HG02970 (cell line): ENCODE results near the gene COPS9.

ENCODE experiments used
- ATAC-seq: cut with Tn5 transposase; IDR thresholded peaks from one replicate; pipeline ENCODE4 v1.9.1; 2021; ENCODE audit warnings: mild to moderate bottlenecking, moderate library complexity, moderate number of reproducible peaks; ENCODE audit not compliant: unreplicated experiment, low FRiP score

Gene COPS9

GRCh38 chr2:240151477-240152031 is 15.4 kb upstream of the COPS9 start:
- no peak for ATAC-seq

DNA sequence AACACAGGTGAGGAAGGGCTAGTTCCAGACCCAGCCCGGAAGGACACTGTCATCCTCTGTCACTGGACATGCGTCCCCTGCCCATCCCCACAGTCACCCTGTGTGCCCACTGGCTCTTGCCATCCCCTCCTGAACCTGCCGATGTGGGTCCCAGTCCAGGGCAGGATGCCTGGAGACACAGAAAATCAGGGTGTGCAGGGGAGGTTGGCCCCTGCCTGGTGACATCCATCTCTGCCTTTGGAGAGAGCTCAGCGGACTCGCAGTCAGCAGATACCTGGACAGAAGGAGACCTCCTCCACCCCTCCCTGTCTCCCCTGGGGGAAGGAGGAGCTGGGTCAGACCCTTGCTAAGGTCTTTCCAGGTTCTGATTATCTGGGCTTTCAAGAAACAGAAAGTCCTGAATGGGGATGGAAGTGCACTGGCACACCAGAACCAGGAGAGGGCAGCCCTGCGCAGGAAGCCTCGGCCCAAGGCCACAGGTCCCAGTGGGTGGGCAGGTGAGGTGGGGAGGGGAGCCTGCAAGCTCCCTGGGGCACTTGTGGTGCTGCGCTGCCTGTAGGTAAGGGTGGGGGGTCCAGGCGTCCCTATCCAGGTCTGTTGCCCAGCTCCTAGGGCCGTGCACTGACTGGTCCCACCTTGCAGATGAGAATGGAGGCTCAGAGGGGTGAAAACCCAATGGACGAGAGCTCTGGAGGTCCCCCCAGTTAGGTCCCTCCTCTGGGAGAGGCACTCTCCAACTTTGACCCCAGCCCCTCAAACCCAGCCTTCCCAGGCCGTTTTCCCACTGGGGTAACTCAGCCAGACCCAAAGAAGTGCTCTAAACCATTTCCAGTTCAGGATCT is 14.1 kb upstream of the COPS9 start:
- ATAC-seq, result no peak

DNA sequence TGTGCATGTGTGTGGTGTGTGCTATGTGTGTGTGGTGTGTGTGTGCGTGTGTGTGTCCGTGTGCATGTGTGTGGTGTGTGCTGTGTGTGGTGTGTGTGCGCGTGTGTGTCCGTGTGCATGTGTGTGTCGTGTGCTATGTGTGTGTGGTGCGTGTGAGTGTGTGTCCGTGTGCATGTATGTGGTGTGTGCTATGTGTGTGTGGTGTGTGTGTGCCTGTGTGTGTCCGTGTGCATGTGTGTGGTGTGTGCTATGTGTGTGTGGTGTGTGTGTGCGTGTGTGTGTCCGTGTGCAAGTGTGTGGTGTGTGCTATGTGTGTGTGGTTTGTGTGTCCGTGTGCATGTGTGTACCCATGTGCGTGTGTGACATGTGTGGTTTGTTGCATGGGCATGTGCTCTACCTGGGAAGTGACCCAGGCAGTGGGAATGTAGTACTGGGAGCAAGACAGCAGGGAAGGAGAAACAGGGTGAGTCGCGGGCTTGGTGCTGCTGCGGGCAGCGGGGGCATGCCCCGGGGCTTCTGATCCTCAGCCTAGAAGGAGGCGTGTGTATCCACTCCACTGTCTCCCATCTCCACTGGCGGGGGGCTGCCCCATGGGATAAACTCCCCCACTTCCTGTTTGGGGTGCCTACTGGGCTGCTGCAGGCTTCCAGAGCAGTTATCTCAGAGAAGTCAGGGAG is 11.9 kb upstream of the COPS9 start:
- no peak for ATAC-seq

GRCh38 chr2:240147382-240147781 is 11.3 kb upstream of the COPS9 start:
- no peak for ATAC-seq

DNA sequence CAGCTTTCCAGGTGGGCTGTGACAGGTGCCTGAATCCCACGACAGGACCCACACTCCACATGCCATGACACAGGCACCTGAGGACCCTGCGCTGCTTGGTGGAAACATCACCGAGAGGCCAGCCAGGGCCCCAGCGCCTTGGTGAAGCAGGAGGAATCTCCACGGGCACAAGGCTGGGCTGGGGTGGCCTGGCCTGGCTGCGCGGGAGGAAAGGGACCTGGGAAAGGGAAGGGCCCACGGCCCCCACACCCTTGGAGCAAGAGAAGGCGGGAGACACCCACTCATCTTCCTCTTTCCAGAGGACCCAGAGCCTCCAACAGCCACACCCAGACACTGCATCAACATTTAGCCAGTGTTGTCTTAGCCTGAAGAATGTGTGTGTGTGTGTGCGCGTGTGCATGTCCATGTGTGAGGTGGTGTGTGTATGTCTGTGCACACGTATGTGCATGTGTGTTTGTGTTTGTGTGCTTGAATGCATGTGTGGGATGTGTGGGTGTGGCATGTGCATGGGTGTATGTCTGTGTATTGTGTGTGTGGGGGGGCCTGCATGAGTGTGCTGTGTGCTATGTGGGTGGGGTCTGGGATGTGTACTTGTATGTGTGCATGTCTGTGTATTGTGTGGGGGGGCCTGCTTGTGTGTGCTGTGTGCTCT is 10.6 kb upstream of the COPS9 start:
- no peak for ATAC-seq

DNA sequence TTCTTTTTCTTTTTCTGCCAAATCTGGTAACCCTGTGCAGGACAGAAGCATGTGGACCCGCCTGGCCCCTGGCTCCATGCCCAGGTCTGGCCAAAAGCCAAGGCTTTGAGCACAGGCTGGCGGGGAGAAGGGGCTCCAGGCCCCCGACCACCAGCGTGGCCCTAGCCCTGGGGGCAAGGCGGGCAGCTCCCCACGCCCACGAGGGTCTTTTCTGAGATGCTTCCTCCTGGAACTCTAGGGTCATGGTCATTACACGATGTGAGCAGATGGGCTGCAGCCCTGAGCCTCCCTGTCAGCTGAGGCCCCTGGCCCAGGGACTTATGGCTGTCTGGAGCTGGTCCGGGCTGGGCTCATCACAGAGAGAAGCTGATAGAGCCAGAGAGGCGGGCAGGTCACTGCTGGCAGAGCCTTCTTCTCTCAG is 10.0 kb upstream of the COPS9 start:
- no peak for ATAC-seq

DNA sequence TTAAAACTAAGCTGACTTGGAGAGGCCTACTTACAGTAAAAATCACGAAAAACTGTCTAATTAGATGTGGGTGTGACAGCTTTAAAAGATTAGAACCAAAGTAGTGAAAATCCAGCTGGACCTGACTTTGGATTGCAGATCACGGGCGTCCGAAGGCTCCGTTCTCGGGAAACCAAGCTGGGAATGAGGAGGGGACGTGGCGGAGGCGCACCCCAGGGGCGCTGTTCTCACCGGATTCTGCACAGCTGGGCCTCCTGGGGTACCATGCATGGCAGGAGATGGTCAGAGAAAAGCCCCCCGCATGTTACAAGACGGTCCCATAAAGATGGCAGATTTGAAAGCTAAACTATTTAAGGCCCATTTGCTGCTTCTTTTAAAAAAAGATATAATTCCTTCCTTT is 9.4 kb upstream of the COPS9 start:
- no peak for ATAC-seq

DNA sequence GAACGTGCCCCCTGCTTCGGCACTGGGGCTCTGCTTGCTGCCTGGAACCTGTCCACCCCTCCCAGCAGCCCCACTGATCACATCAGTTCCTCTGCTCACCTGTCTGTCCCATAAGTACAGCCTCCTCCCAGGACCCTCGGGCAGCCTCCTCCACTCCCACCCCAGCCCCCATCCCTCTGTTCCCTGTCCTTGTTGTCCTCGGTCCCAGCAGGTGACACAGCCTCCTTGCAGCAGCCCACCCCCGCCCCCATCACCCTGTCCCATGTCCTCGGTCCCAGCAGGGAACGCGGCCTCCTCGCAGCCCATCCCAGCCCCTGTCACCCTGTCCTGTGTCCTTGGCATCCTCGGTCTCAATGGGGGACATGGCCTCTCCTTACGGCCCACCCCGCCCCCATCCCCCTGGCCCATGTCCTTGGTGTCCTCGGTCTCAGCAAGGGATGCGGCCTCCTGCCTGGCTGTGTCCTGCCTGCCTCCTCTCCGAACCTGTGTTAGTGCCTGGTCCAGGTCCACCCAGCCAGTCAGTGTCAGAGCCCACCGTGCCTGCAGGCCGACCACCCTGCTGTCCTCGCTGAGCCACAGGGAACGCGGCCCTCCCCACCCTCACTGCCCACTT is 8.7 kb upstream of the COPS9 start:
- no peak for ATAC-seq

GRCh38 chr2:240143801-240144648 is 7.9 kb upstream of the COPS9 start:
- ATAC-seq, result peak; percentile 70

DNA sequence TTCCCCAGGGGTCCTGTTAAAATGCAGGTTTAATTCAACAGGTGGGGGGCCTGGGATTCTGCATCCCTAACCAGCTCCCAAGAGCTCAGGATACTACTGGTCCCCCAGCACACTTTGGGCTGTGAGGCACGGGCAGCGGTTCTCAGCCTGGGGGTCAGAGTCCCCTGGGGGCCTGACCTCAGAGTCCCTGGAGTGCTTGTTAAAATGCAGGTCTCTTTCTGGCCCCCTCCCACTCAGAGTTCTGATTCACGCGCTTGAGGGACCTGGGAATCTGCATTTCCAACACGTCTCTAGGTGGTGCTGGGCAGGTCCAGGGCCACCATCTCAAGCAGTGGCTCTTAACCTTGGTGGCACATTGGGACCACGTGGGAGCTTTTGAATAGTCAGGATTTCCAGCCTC is 7.2 kb upstream of the COPS9 start:
- no peak for ATAC-seq

GRCh38 chr2:240142859-240143258 is 6.8 kb upstream of the COPS9 start:
- ATAC-seq, result no peak

DNA sequence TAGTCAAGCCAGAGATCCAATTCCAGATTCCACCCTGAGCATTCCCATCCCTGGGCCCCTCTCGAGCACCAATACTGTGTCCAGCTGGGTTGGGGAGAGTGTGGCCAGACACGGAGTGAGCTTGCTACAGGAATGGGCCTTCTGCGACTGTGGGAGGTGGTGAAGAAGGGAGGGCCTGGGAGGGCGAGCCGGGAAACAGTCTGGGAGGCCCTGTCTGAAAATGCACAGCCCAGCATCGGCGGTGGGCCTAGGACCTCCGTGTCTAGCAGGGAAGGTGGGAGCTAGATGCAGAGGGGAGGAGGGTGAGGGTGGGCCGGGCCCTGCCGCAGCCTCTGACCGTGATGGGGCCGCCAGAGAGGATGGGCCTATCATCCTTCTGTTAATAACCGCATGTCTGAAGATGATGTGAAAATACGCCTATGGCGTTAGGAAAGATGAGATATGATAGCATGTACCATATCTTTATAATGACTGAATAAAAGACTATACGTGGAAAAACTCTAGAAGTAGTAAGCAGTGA is 6.2 kb upstream of the COPS9 start:
- no peak for ATAC-seq

GRCh38 chr2:240141736-240142135 is 5.6 kb upstream of the COPS9 start:
- ATAC-seq, result no peak

DNA sequence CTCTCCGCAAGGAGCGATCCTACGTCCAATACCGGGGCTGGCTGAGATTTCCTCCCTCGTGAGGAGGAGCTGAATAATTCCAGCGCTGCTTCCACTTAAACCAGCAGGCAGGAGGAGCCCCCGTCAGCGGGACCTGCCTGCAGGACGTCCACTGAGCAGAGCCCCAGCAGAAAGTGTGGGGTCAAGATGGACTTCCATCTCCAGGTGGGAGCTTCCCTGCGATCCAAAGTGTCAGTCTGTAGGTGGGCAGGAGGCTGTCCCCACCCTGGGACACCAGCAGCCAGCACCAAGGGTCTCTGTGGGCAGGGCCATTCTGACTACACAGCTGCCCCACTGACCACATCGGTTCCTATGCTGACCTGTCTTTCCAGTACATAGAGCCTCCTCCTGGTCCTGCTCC is 4.8 kb upstream of the COPS9 start:
- ATAC-seq, result no peak

DNA sequence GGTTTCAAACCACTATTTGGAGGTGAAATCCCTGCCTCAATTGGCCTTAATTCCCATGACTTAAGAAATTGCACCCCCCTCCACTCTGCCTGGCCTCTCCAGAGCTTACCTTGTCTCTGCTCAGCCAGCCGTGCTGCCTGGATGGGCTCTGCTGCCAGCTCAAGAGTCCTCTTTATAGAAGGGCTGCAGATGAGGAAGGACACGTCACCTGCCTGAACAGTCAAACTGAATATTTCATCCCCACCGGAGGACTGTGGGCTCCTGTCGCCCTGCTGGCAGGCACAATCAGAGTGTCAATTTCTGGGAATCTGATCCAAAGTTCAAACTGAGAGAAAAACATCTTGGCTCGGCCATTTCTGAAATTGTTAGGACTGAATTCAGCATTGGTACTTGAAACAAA is 4.4 kb upstream of the COPS9 start, which contains the start of gene OTOS:
OTOS (minus strand) TSS at position 148 of the 400 bp plus-strand sequence. CDS start 332 bp downstream, outside the sequence.
- ATAC-seq, result no peak

- no peak for ATAC-seq
Measured at GRCh38 chr2:240139666-240140393, 3.7 kb upstream of the COPS9 start.

DNA sequence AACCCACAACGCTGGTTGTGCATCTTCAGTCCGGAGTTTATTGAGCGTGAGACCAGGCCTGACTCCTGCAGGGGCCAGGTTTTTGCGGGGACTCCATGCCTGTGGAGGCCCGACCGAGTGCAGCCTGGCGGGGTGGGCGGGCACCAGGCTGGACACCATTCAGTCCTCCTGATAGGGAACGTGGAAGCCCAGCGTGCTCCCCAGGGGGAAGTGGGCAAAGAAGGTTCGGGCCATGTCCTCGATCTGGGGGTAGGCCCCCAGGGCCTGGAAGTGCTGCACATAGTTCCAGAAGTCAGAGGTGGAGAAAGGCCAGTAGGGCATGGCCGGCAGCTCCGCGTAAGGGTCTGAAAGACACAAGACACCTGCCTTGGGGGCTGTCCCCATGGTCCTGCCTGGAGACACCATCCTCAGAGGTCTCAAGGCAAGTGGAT is 2.9 kb upstream of the COPS9 start:
- ATAC-seq, result no peak

DNA sequence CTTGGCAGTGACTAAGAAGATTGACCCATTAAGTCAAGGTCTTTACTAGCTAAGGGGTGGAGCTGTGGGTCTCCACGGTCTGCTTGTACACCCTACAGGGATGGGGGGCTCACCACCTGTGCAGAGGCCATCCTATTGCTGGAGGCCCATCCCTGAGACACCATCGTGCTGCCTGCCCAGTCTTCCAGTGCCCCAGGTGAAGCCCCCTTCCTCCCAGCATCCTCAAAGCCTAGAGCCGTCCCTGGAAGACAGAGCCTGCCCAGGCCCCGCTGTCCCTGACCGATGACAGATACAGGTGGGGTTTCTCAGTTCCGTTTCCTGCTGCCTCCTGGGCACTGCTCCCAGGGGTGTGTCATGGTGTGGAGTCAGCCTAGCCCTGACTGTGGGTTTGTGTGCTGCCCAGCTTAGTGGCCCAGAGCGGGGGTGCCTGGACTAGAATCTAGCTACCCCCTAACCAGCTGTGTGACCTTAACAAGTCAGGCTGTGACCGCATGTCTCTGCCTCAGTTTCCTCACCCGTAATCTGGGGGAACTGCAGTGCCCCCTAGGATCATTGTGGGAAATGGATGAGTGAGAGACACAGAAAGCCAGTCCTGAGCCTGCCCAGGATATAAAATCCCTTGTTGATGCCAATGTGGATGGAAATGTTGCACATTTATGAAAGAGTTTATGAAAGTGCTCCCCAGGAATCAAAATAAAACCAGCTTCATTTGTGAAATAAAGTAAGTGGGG is 2.3 kb upstream of the COPS9 start:
- ATAC-seq, result no peak
